GM23338 (cell line): ENCODE results near the gene CEACAM3.

ENCODE experiments used
- POLR2AphosphoS5 ChIP-seq: IDR thresholded peaks from 2 replicates; pipeline ENCODE4 v1.6.1; 2016; ENCODE audit warnings: antibody characterized with exemption, low read depth
- TF ChIP-seq, protein P1 (sequence below), 2 experiments: fragments of 200-600 bp in 1 of 2; sonication (generic) in 1 of 2; conservative IDR thresholded peaks; 2 replicates each; pipeline versions ENCODE4 v1.5.1 to v1.6.1; 2016 to 2017; ENCODE audit warnings: antibody characterized with exemption in 2 of 2, low read depth in 2 of 2, mild to moderate bottlenecking in 2 of 2, moderate library complexity in 1 of 2

- TF ChIP-seq, protein P1, sequence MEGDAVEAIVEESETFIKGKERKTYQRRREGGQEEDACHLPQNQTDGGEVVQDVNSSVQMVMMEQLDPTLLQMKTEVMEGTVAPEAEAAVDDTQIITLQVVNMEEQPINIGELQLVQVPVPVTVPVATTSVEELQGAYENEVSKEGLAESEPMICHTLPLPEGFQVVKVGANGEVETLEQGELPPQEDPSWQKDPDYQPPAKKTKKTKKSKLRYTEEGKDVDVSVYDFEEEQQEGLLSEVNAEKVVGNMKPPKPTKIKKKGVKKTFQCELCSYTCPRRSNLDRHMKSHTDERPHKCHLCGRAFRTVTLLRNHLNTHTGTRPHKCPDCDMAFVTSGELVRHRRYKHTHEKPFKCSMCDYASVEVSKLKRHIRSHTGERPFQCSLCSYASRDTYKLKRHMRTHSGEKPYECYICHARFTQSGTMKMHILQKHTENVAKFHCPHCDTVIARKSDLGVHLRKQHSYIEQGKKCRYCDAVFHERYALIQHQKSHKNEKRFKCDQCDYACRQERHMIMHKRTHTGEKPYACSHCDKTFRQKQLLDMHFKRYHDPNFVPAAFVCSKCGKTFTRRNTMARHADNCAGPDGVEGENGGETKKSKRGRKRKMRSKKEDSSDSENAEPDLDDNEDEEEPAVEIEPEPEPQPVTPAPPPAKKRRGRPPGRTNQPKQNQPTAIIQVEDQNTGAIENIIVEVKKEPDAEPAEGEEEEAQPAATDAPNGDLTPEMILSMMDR (conservative IDR thresholded peaks at IDR 0.05; ENCODE audit: low read depth in 2 of 2) = no peak
- TF ChIP-seq POLR2AphosphoS5 = no peak
Measured at GRCh38 chr19:41853768-41854167, 57.4 kb downstream of the CEACAM3 start.
